Kidney (tissue), 14 donors: ENCODE results near the gene KRTCAP2. TPM values are rescaled to one million over a fixed set of nuclear protein-coding genes. Genes with fewer than 3 reads are reported as not detected.
A peak's percentile ranks its signal among the peaks of the same experiment; 100 is the strongest.

Source experiments
- DNase-seq, 5 donors: peaks; one replicate each; pipeline ENCODE4 v3.0.0-alpha.2; 2013 to 2020
- FAIRE-seq: peaks from 2 replicates; lab custom pipeline; 2012; peaks lifted over from hg19 to GRCh38; lab: Jason Lieb, UNC
- H3K27ac ChIP-seq, 2 donors: one replicate each; pipeline ENCODE4 v1.7.0; 2013; ENCODE audit warnings: low read depth in 2 of 2, low read length in 2 of 2, inconsistent platforms in 1 of 2
- H3K27me3 ChIP-seq: one replicate; pipeline ENCODE4 v1.7.1; 2013; ENCODE audit warnings: low read length, inconsistent platforms; ENCODE audit not compliant: control insufficient read depth, insufficient read depth
- H3K36me3 ChIP-seq, 3 donors: one replicate each; pipeline versions ENCODE4 v1.7.0 to v1.7.1; 2013; ENCODE audit warnings: low read length in 3 of 3, control low read depth in 1 of 3, inconsistent platforms in 1 of 3; ENCODE audit not compliant: insufficient read depth in 3 of 3, control insufficient read depth in 2 of 3
- H3K4me1 ChIP-seq, 3 donors: one replicate each; pipeline versions ENCODE4 v1.7.0 to v1.7.1; 2013; ENCODE audit warnings: low read length in 3 of 3, inconsistent platforms in 1 of 3, low read depth in 1 of 3; ENCODE audit not compliant: control insufficient read depth in 2 of 3, insufficient read depth in 2 of 3
- H3K4me3 ChIP-seq, 3 donors: one replicate each; pipeline versions ENCODE4 v1.7.0 to v1.8.1; 2013; ENCODE audit warnings: low read length in 3 of 3, control low read depth in 1 of 3, inconsistent platforms in 1 of 3
- H3K9ac ChIP-seq, 3 donors: one replicate each; pipeline versions ENCODE4 v1.7.0 to v1.7.1; 2013; ENCODE audit warnings: low read length in 3 of 3, control low read depth in 1 of 3, inconsistent platforms in 1 of 3
- H3K9me3 ChIP-seq, 3 donors: one replicate each; pipeline versions ENCODE4 v1.7.0 to v1.7.1; 2013; ENCODE audit warnings: low read length in 3 of 3, control low read depth in 1 of 3, inconsistent platforms in 1 of 3; ENCODE audit not compliant: control insufficient read depth in 2 of 3, insufficient read depth in 1 of 3
- CTCF ChIP-seq: IDR thresholded peaks from 3 replicates; pipeline ENCODE4 v1.5.1; 2012; ENCODE audit warnings: mild to moderate bottlenecking, moderate library complexity, borderline replicate concordance; ENCODE audit not compliant: insufficient read depth; ENCODE audit errors: extremely low read depth
- intact Hi-C: fragments of 100-400 bp; cut with DNase I; formaldehyde crosslinking; loops from one replicate; pipeline ENCODE4 v1.11.1; 2022
- polyA plus RNA-seq: library from polyadenylated mRNA; stranded (reverse); fragments of 350-450 nt; fragmentation: Illumina TruSeq; extraction: RNeasy Lipid Tissue Mini Kit (QIAGEN cat#74804); gene quantifications from one replicate; pipeline ENCODE4 v1.2.3, GENCODE V29; 2014; ENCODE audit warnings: low read depth, low replicate concordance; ENCODE audit not compliant: insufficient read depth
- total RNA-seq: library from RNA; stranded (reverse); fragmentation: NEBNext Ultra II Directional; extraction: Animal tissue kit (Norgen Biotek cat#: 25700); gene quantifications from one replicate; pipeline ENCODE4 v1.2.1, GENCODE V29; 2021
- donor health status: control.
- donor health status: control.
- donor health status: control.
- donor health status: control.
- donor health status: control.
- donor health status: DM: yes; HTN: yes; CAD: no.
- donor health status: Normal renal cell carcinoma (clear cell type).

Gene KRTCAP2
- total and polyA plus RNA-seq, 2 donors from 2014 or later: 198 to 351 TPM

GRCh38 chr1:155127105-155127966, 45.8 kb downstream of the KRTCAP2 start, which contains the start of gene EFNA1:
EFNA1 (plus strand) TSS chr1:155127876; CDS start chr1:155127978, 102 bp downstream.
- no peak for TF ChIP-seq CTCF
- no peaks in the 10 kb centered on the region for H3K9me3 ChIP-seq
- peak within 1 kb of the TSS; percentile 90 to 97 for H3K27ac ChIP-seq
- DNase-seq (peak; percentile 78 to 93 (median 84)), FAIRE-seq (no peak)
- intact Hi-C loops: no loop called here
- peaks cover 3 to 12% (median 8%) of the 10 kb centered on the region in 3 donors for H3K36me3 ChIP-seq
- H3K4me3 ChIP-seq: peak within 1 kb of the TSS; percentile 53 to 99 (median 96)
- no peaks in the 10 kb centered on the region for H3K27me3 ChIP-seq
- H3K9ac ChIP-seq: peak within 1 kb of the TSS; percentile 20 to 83 (median 50)
- H3K4me1 ChIP-seq: peaks cover 0 to 31% (median 26%) of the 10 kb centered on the region in 3 donors

- Histone ChIP-seq H3K4me1 (peaks cover 0 to 27% (median 26%) of the 10 kb centered on the region in 3 donors), H3K27me3 (no peaks in the 10 kb centered on the region), H3K9ac (no peak overlapping the region), H3K9me3 (no peaks in the 10 kb centered on the region), H3K27ac (peak overlapping the region; percentile 80 to 85), H3K4me3 (peak overlapping the region; percentile 36 to 99 (median 62)), H3K36me3 (peaks cover under 1 to 9% (median 5%) of the 10 kb centered on the region in 3 donors)
- TF ChIP-seq CTCF: no peak
- DNase-seq (peak; percentile 64 to 83 (median 72)), FAIRE-seq (no peak)
- intact Hi-C loops: no loop called here
These were observed 46.5 kb downstream of the KRTCAP2 start for GRCh38 chr1:155126556-155127104.

- no peak for TF ChIP-seq CTCF
- Histone ChIP-seq H3K27ac (peak overlapping the region; percentile 80 to 85), H3K4me1 (peaks cover 0 to 21% (median 21%) of the 10 kb centered on the region in 3 donors), H3K9me3 (no peaks in the 10 kb centered on the region), H3K4me3 (peak overlapping the region in 2 of 3 donors; percentile 28 to 99), H3K9ac (no peak overlapping the region), H3K27me3 (no peaks in the 10 kb centered on the region), H3K36me3 (peaks cover 0 to 3% (median 0%) of the 10 kb centered on the region in 3 donors)
- FAIRE-seq (no peak), DNase-seq (peak; percentile 43 to 93 (median 66))
- intact Hi-C loops: no loop called here
These were observed 47.1 kb downstream of the KRTCAP2 start for GRCh38 chr1:155125946-155126555.
